ENCODE results near the gene TCHHL1. TPM values are rescaled to one million over a fixed set of nuclear protein-coding genes. Genes with fewer than 3 reads are reported as not detected.

TCHHL1 gene
- total RNA-seq, 4 donors from 2014 or later: not detected

- intact Hi-C loops (cut with DNase I): no loop called here
- TF ChIP-seq CTCF (IDR thresholded peaks at IDR 0.05): no peak
- no peak for TF ChIP-seq POLR2A (IDR thresholded peaks at IDR 0.05)
- H3K27me3 ChIP-seq: no peaks in the 10 kb centered on the region
- 5 to 10% methylated on average over 17 of the region's 17 CpGs for WGBS, 2 donors
- peak overlapping the region; percentile 92 to 99 (median 97) for H3K27ac ChIP-seq
- peaks cover 23 to 79% (median 29%) of the 10 kb centered on the region in 3 donors for H3K4me1 ChIP-seq
- H3K9me3 ChIP-seq: no peaks in the 10 kb centered on the region
- no peak for DNase-seq
- H3K36me3 ChIP-seq: peaks cover 22 to 37% (median 23%) of the 10 kb centered on the region in 3 donors
- peak overlapping the region; percentile 62 to 84 (median 77) for H3K4me3 ChIP-seq
These were observed 53.2 kb downstream of the TCHHL1 start for GRCh38 chr1:152035539-152036266.

- intact Hi-C loops (cut with DNase I): no loop called here
- no peak for DNase-seq
- Histone ChIP-seq H3K27me3 (no peaks in the 10 kb centered on the region), H3K9me3 (no peaks in the 10 kb centered on the region), H3K4me3 (peak overlapping the region; percentile 62 to 84 (median 77)), H3K4me1 (peaks cover 24 to 75% (median 24%) of the 10 kb centered on the region in 3 donors), H3K27ac (peak overlapping the region; percentile 92 to 99 (median 97)), H3K36me3 (peaks cover 22 to 45% (median 23%) of the 10 kb centered on the region in 3 donors)
- TF ChIP-seq POLR2A (IDR thresholded peaks at IDR 0.05): peak in 2 of 4 donors; percentile 7 to 57
- peak; percentile 43 to 88 (median 82) for TF ChIP-seq CTCF (IDR thresholded peaks at IDR 0.05)
- WGBS, 2 donors: 1 to 8% methylated on average over 8 of the region's 8 CpGs
These were observed 54.0 kb downstream of the TCHHL1 start for GRCh38 chr1:152034654-152035538.

- H3K4me3 ChIP-seq: peak overlapping the region; percentile 62 to 84 (median 77)
These were observed 54.6 kb downstream of the TCHHL1 start for GRCh38 chr1:152034324-152034653.

More at GRCh38 chr1:152034324-152034653, 54.6 kb downstream of the TCHHL1 start:
- no peak for DNase-seq
- Histone ChIP-seq H3K36me3 (peaks cover 22 to 45% (median 23%) of the 10 kb centered on the region in 3 donors), H3K27me3 (no peaks in the 10 kb centered on the region), H3K27ac (peak overlapping the region; percentile 92 to 99 (median 97)), H3K9me3 (no peaks in the 10 kb centered on the region), H3K4me1 (peaks cover 24 to 75% (median 27%) of the 10 kb centered on the region in 3 donors)
- TF ChIP-seq CTCF (IDR thresholded peaks at IDR 0.05): no peak
- TF ChIP-seq POLR2A (IDR thresholded peaks at IDR 0.05): no peak
- intact Hi-C loops (cut with DNase I): no loop called here
- 29 to 38% methylated on average over 1 of the region's 1 CpG for WGBS, 2 donors

Small RNA genes lying within 50 kb of the gene (small RNA-seq; reads per million reads assigned to genes)
- 0 reads per million in 4 donors for gene SPTLC1P4

Other genes with a start within 250 kb of the TCHHL1 start
- gene C2CD4D, start 249.2 kb downstream of the TCHHL1 start, total RNA-seq: under 1 TPM in 2 of 4 donors, not detected in 2; 0.22 to 0.38 TPM
- gene THEM5, start 235.4 kb downstream of the TCHHL1 start, total RNA-seq: 1 to 10 TPM in 1 of 4 donors, under 1 TPM in 1, not detected in 2; 0.76 to 1.7 TPM
- 10 to 100 TPM in 3 of 4 donors, 1 to 10 TPM in 1; 3.5 to 14.3 (median 12.3) TPM for gene THEM4, start 179.6 kb downstream of the TCHHL1 start, total RNA-seq
- 100 to 1,000 TPM; 301 to 611 (median 447) TPM for gene S100A10, start 95.2 kb downstream of the TCHHL1 start, total RNA-seq
- 1,000 to 10,000 TPM in 3 of 4 donors, 100 to 1,000 TPM in 1; 900 to 2,319 (median 1,590) TPM for gene S100A11, start 52.1 kb downstream of the TCHHL1 start, total RNA-seq
- gene TCHH, start 26.4 kb upstream of the TCHHL1 start, total RNA-seq: under 1 TPM; 0.18 to 0.44 (median 0.19) TPM
- gene RPTN, start 70.2 kb upstream of the TCHHL1 start, total RNA-seq: under 1 TPM; 0.09 to 0.95 (median 0.14) TPM
- under 1 TPM in 1 of 4 donors, not detected in 3; 0.18 TPM for gene HRNR, start 135.1 kb upstream of the TCHHL1 start, total RNA-seq
- 10 to 100 TPM in 1 of 4 donors, 1 to 10 TPM in 2, under 1 TPM in 1; 0.94 to 21.1 (median 4.3) TPM for gene FLG, start 236.2 kb upstream of the TCHHL1 start, total RNA-seq

All from esophagus squamous epithelium (tissue), 5 donors.